HCT116 (cell line): ENCODE measurements around the gene AKT3. TPM values are rescaled to one million over a fixed set of nuclear protein-coding genes. Genes with fewer than 3 reads are reported as not detected.

Experiments
- ATAC-seq: fragments of 200-7000 bp; cut with Tn5 transposase; 2 replicates; pipeline ENCODE4 v1.9.1; 2020; ENCODE audit warnings: mild to moderate bottlenecking, moderate library complexity
- BruUV-seq: library from RNA; stranded (reverse); fragments of 400-500 nt; replicated peaks from 2 replicates; lab custom pipeline; 2021; lab: Mats Ljungman, UMichigan
- CTCF ChIA-PET: fragments of 300-600 bp; sonication (Branson Sonifier 250); formaldehyde crosslinking; loops from one replicate; lab custom pipeline; 2021; ENCODE audit warnings: antibody characterized with exemption; lab: Charles Lee
- POLR2A ChIA-PET: fragments of 300-600, 350-600 bp; sonication (Branson Sonifier 250); formaldehyde crosslinking; loops from one replicate; lab custom pipeline; 2021; ENCODE audit warnings: antibody characterized with exemption; lab: Charles Lee
- RAD21 ChIA-PET, 2 experiments: fragments of 300-600 bp; sonication (Branson Sonifier 250); formaldehyde crosslinking; loops; one replicate each; lab custom pipeline; 2023; ENCODE audit warnings: low total read pairs in 2 of 2; ENCODE audit not compliant: uncharacterized antibody in 2 of 2, unreplicated experiment in 2 of 2, low non-redundant PET in 1 of 2; lab: Charles Lee
- DNase-seq: peaks from one replicate; pipeline ENCODE4 v3.0.0-alpha.2; 2010; ENCODE audit warnings: low read depth, low spot score
- H2AFZ ChIP-seq: fragments of 200-600 bp; shearing (Covaris generic), sonication (generic); 2 replicates; pipeline ENCODE4 v1.6.1; 2017; ENCODE audit warnings: low read depth, mixed run types, mixed read lengths, antibody characterized with exemption, low read length; ENCODE audit not compliant: poor library complexity, severe bottlenecking
- H3K27ac ChIP-seq: 2 replicates; pipeline ENCODE4 v1.5.1; 2012; ENCODE audit warnings: low read depth, low read length
- H3K27me3 ChIP-seq: fragments of 200-600 bp; sonication (generic); 2 replicates; pipeline ENCODE4 v1.6.1; 2016; ENCODE audit warnings: mixed run types, low read length, mixed read lengths; ENCODE audit not compliant: insufficient read depth
- H3K36me3 ChIP-seq, 2 experiments: fragments of 200-500 bp in 1 of 2; fragments of 200-600 bp in 1 of 2; sonication (Bioruptor generic) in 1 of 2; sonication (generic) in 1 of 2; 2 replicates each; pipeline versions ENCODE4 v1.5.1 to v1.6.1; 2014 to 2016; ENCODE audit warnings: low read length in 2 of 2, inconsistent platforms in 1 of 2, mixed read lengths in 1 of 2, mixed run types in 1 of 2; ENCODE audit not compliant: insufficient read depth in 2 of 2, control insufficient read depth in 1 of 2
- H3K4me1 ChIP-seq, 2 experiments: fragments of 200-600 bp in 1 of 2; sonication (generic) in 1 of 2; 2 replicates each; pipeline versions ENCODE4 v1.5.1 to v1.6.1; 2012 to 2017; ENCODE audit warnings: low read length in 2 of 2, inconsistent platforms in 1 of 2, mild to moderate bottlenecking in 1 of 2, mixed read lengths in 1 of 2, mixed run types in 1 of 2, moderate library complexity in 1 of 2; ENCODE audit not compliant: insufficient read depth in 2 of 2, control insufficient read depth in 1 of 2
- H3K4me2 ChIP-seq: fragments of 200-600 bp; sonication (generic); 2 replicates; pipeline ENCODE4 v1.6.1; 2017; ENCODE audit warnings: mixed run types, low read length, mixed read lengths
- H3K4me3 ChIP-seq, 2 experiments: fragments of 200-600 bp in 1 of 2; sonication (generic) in 1 of 2; replicated peaks in 1 of 2; 2 replicates each; pipeline ENCODE4 v1.5.1; 2011 to 2016; ENCODE audit warnings: low read length in 2 of 2, control low read depth in 1 of 2, low read depth in 1 of 2, mild to moderate bottlenecking in 1 of 2, mixed read lengths in 1 of 2, mixed run types in 1 of 2
- H3K79me2 ChIP-seq: fragments of 200-600 bp; sonication (generic); 2 replicates; pipeline ENCODE4 v1.6.1; 2017; ENCODE audit warnings: mild to moderate bottlenecking, mixed run types, low read length, moderate library complexity, mixed read lengths; ENCODE audit not compliant: insufficient read depth
- H3K9ac ChIP-seq: fragments of 200-600 bp; sonication (generic); 2 replicates; pipeline ENCODE4 v1.6.1; 2016; ENCODE audit warnings: low read length, mixed read lengths
- H3K9me2 ChIP-seq: fragments of 200-600 bp; sonication (generic), shearing (Covaris generic); 2 replicates; pipeline ENCODE4 v1.6.1; 2017; ENCODE audit warnings: mixed run types, mild to moderate bottlenecking, moderate library complexity; ENCODE audit not compliant: insufficient read depth
- H3K9me3 ChIP-seq, 2 experiments: fragments of 200-500 bp in 1 of 2; fragments of 200-600 bp in 1 of 2; sonication (Bioruptor generic) in 1 of 2; sonication (generic) in 1 of 2; 2 replicates each; pipeline ENCODE4 v1.6.1; 2014 to 2017; ENCODE audit warnings: low read length in 2 of 2, mixed read lengths in 2 of 2, inconsistent platforms in 1 of 2, low read depth in 1 of 2, mild to moderate bottlenecking in 1 of 2, mixed run types in 1 of 2, moderate library complexity in 1 of 2; ENCODE audit not compliant: control insufficient read depth in 1 of 2, insufficient read depth in 1 of 2
- H4K20me1 ChIP-seq: fragments of 200-600 bp; sonication (generic), shearing (Covaris generic); 2 replicates; pipeline ENCODE4 v1.6.1; 2017; ENCODE audit warnings: mixed run types, mild to moderate bottlenecking, moderate library complexity; ENCODE audit not compliant: insufficient read depth
- CBX3 ChIP-seq: IDR thresholded peaks from 2 replicates; pipeline ENCODE4 v1.6.1; 2012; ENCODE audit warnings: low read depth
- CEBPB ChIP-seq: IDR thresholded peaks from 2 replicates; pipeline ENCODE4 v1.6.1; 2012; ENCODE audit warnings: low read depth
- EZH2 ChIP-seq: fragments of 200-600 bp; sonication (generic); IDR thresholded peaks from 2 replicates; pipeline ENCODE4 v1.6.1; 2017; ENCODE audit warnings: antibody characterized with exemption, mixed run types
- EZH2phosphoT487 ChIP-seq: fragments of 200-600 bp; IDR thresholded peaks from 2 replicates; pipeline ENCODE4 v1.6.1; 2018; ENCODE audit warnings: antibody characterized with exemption, borderline replicate concordance
- POLR2A ChIP-seq: IDR thresholded peaks from 2 replicates; pipeline ENCODE4 v1.7.0; 2011; ENCODE audit warnings: borderline replicate concordance; ENCODE audit not compliant: insufficient read depth, insufficient read length; ENCODE audit errors: extremely low read depth
- POLR2AphosphoS5 ChIP-seq: IDR thresholded peaks from 2 replicates; pipeline ENCODE4 v1.6.1; 2011; ENCODE audit warnings: mild to moderate bottlenecking, low read depth, low read length, moderate library complexity
- SIN3A ChIP-seq: IDR thresholded peaks from 2 replicates; pipeline ENCODE4 v1.6.1; 2012; ENCODE audit warnings: low read depth
- TCF7L2 ChIP-seq: IDR thresholded peaks from 2 replicates; pipeline ENCODE4 v1.7.0; 2011; ENCODE audit warnings: borderline replicate concordance, inconsistent platforms; ENCODE audit not compliant: insufficient read depth, insufficient read length; ENCODE audit errors: extremely low read depth
- ZNF274 ChIP-seq: fragments of 200-500 bp; sonication (Bioruptor generic); IDR thresholded peaks from 2 replicates; pipeline ENCODE4 v1.6.1; 2014; ENCODE audit warnings: mild to moderate bottlenecking, low read depth, low read length, inconsistent platforms
- intact Hi-C: fragments of 100-400 bp; cut with micrococcal nuclease; formaldehyde crosslinking; loops from 2 replicates; pipeline ENCODE4 v1.10.0; 2022
- total RNA-seq: library from RNA; stranded (reverse); gene quantifications from one replicate; pipeline ENCODE4 v1.2.1, GENCODE V29; 2021; ENCODE audit not compliant: unreplicated experiment
- TF ChIP-seq, protein P1 (sequence below): IDR thresholded peaks from 2 replicates; pipeline ENCODE4 v1.6.1; 2011; ENCODE audit warnings: mild to moderate bottlenecking, low read length, moderate library complexity; ENCODE audit not compliant: insufficient replicate concordance; ENCODE audit errors: extremely low read depth
- TF ChIP-seq, protein P2 (sequence below): IDR thresholded peaks from 2 replicates; pipeline ENCODE4 v1.6.1; 2012

AKT3 gene
- total RNA-seq, 1 experiment from 2014 or later: 0.49 TPM

DNA sequence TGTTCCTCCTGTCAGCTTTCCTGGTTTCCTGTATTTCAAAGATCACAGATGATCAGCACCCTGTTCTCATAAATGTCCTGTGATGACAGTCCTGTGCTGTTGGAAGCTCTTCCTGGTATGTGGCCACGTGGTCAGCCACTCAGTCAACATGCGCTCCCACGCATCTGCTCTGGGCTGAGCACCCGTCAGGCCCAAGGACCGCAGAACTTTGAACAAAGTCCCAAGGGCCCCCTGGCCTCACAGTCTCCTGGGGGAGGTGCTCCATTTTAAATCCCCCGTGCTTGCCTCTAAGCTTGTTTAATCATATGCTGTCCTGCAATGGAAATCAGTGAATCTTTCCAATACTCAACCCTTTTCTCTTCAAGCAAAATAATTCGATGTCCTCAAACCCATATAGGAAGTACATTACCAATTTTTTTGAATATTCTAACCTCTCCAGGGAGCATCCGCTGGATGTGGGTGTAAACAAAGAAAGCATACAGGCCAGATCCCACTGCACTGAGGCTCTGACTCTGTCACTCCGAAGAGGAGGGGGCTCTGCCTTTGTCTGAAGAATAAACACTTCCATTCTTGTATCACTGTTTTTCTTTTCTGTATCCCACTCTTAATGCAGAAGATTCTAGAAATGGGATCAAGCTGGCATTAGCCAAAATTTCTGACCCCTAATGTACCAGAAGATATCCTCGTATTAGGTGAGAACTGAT lies 343.9 kb downstream of the AKT3 start:
- ATAC-seq (no peak), DNase-seq (no peak)
- H3K9ac ChIP-seq: no peak overlapping the region
- no peak overlapping the region for H3K4me3 ChIP-seq
- H3K4me2 ChIP-seq: no peak overlapping the region
- H3K27me3 ChIP-seq: no peaks in the 10 kb centered on the region
- ChIA-PET CTCF (no interaction called here), POLR2A (no interaction called here), RAD21 (no interaction called here)
- no peaks in the 10 kb centered on the region for H3K9me3 ChIP-seq
- TF ChIP-seq POLR2AphosphoS5 (no peak), ZNF274 (no peak), TCF7L2 (no peak), SIN3A (no peak), CBX3 (no peak), CEBPB (no peak), EZH2 (no peak), POLR2A (no peak), EZH2phosphoT487 (no peak)
- TF ChIP-seq, protein P1, sequence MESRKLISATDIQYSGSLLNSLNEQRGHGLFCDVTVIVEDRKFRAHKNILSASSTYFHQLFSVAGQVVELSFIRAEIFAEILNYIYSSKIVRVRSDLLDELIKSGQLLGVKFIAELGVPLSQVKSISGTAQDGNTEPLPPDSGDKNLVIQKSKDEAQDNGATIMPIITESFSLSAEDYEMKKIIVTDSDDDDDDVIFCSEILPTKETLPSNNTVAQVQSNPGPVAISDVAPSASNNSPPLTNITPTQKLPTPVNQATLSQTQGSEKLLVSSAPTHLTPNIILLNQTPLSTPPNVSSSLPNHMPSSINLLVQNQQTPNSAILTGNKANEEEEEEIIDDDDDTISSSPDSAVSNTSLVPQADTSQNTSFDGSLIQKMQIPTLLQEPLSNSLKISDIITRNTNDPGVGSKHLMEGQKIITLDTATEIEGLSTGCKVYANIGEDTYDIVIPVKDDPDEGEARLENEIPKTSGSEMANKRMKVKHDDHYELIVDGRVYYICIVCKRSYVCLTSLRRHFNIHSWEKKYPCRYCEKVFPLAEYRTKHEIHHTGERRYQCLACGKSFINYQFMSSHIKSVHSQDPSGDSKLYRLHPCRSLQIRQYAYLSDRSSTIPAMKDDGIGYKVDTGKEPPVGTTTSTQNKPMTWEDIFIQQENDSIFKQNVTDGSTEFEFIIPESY: no peak
- TF ChIP-seq, protein P2, sequence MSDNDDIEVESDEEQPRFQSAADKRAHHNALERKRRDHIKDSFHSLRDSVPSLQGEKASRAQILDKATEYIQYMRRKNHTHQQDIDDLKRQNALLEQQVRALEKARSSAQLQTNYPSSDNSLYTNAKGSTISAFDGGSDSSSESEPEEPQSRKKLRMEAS: no peak
- BruUV-seq: no TSS peak
- no peaks in the 10 kb centered on the region for H3K9me2 ChIP-seq
- H2AFZ ChIP-seq: no peak overlapping the region
- no peaks in the 10 kb centered on the region for H4K20me1 ChIP-seq
- H3K79me2 ChIP-seq: no peaks in the 10 kb centered on the region
- H3K27ac ChIP-seq: no peak overlapping the region
- H3K4me1 ChIP-seq: no peaks in the 10 kb centered on the region
- H3K36me3 ChIP-seq: no peaks in the 10 kb centered on the region
- intact Hi-C loops: no loop called here
